Gastroesophageal sphincter (tissue), 4 donors: ENCODE results near the gene LELP1. TPM values are rescaled to one million over a fixed set of nuclear protein-coding genes. Genes with fewer than 3 reads are reported as not detected.

Source experiments
- ATAC-seq: fragments of 150-250 bp; one replicate; pipeline ENCODE4 v1.9.1; 2016; ENCODE audit warnings: mild to moderate bottlenecking, moderate library complexity
- H3K27ac ChIP-seq, 4 donors: fragments of 200-600 bp; sonication (generic) in 3 of 4; 1 replicate in 3 of 4; 2 replicates in 1 of 4; pipeline ENCODE4 v1.5.1; 2016 to 2019
- H3K27me3 ChIP-seq: fragments of 200-600 bp; sonication (generic); one replicate; pipeline ENCODE4 v1.5.1; 2019
- H3K36me3 ChIP-seq, 2 donors: fragments of 200-600 bp; sonication (generic); one replicate each; pipeline ENCODE4 v1.5.1; 2019; ENCODE audit warnings: control low read depth in 1 of 2
- H3K4me1 ChIP-seq, 3 donors: fragments of 200-600 bp; sonication (generic); 1 replicate in 2 of 3; 2 replicates in 1 of 3; pipeline ENCODE4 v1.5.1; 2016 to 2019; ENCODE audit warnings: control low read depth in 2 of 3
- H3K4me3 ChIP-seq, 2 donors: fragments of 200-600 bp; sonication (generic); one replicate each; pipeline ENCODE4 v1.5.1; 2019; ENCODE audit warnings: mild to moderate bottlenecking in 1 of 2, moderate library complexity in 1 of 2
- H3K9me3 ChIP-seq, 3 donors: fragments of 200-600 bp; sonication (generic); one replicate each; pipeline ENCODE4 v1.5.1; 2017 to 2019; ENCODE audit warnings: control low read depth in 2 of 3
- CTCF ChIP-seq, 4 experiments: fragments of 200-600 bp in 2 of 4; fragments of 450-650 bp in 2 of 4; sonication (generic) in 1 of 4; IDR thresholded peaks; one replicate each; pipeline ENCODE4 v1.5.1; 2017 to 2019; ENCODE audit warnings: antibody characterized with exemption in 4 of 4, mild to moderate bottlenecking in 2 of 4, moderate library complexity in 2 of 4
- EP300 ChIP-seq: sonication (generic); formaldehyde crosslinking; IDR thresholded peaks from one replicate; pipeline ENCODE4 v1.6.1; 2017; ENCODE audit warnings: antibody characterized with exemption, mild to moderate bottlenecking
- POLR2A ChIP-seq, 2 donors: fragments of 450-650 bp; IDR thresholded peaks; one replicate each; pipeline ENCODE4 v1.6.1; 2017; ENCODE audit warnings: antibody characterized with exemption in 2 of 2, mild to moderate bottlenecking in 2 of 2, moderate library complexity in 1 of 2
- POLR2AphosphoS5 ChIP-seq: sonication (generic); formaldehyde crosslinking; IDR thresholded peaks from one replicate; pipeline ENCODE4 v1.6.1; 2017; ENCODE audit warnings: antibody characterized with exemption
- WGBS, 2 donors: methylation state at CpG; one replicate each; pipeline ENCODE4 v1.1.5; 2018; ENCODE audit warnings: low coverage in 1 of 2; 5-methylcytosine and 5-hydroxymethylcytosine counted together
- total RNA-seq, 4 donors: library from RNA; depleted of rRNA; stranded (reverse); fragments of >200 nt; gene quantifications; one replicate each; pipeline ENCODE4 v1.1.0, GENCODE V29; 2016

The LELP1 gene
- total RNA-seq, 4 donors from 2014 or later = not detected

- Histone ChIP-seq H3K27ac (no peak overlapping the region), H3K9me3 (no peaks in the 10 kb centered on the region), H3K36me3 (no peaks in the 10 kb centered on the region), H3K4me1 (no peaks in the 10 kb centered on the region), H3K4me3 (no peak overlapping the region), H3K27me3 (peaks cover 22% of the 10 kb centered on the region)
- 81% methylated on average over 4 of the region's 4 CpGs; no CpG with 5 or more reads in 1 of the 2 donors for WGBS, 2 donors
- ATAC-seq = no peak
- TF ChIP-seq EP300 (no peak), POLR2A (IDR thresholded peaks at IDR 0.05) (no peak), CTCF (IDR thresholded peaks at IDR 0.05) (no peak), POLR2AphosphoS5 (no peak)
Measured at GRCh38 chr1:153251988-153252387, 48.8 kb downstream of the LELP1 start.

- Histone ChIP-seq H3K9me3 (no peaks in the 10 kb centered on the region), H3K4me1 (no peaks in the 10 kb centered on the region), H3K27me3 (peaks cover 12% of the 10 kb centered on the region), H3K36me3 (no peaks in the 10 kb centered on the region), H3K27ac (no peak overlapping the region), H3K4me3 (no peak overlapping the region)
- WGBS, 2 donors = 52 to 97% methylated on average over 2 of the region's 2 CpGs
- no peak for ATAC-seq
- TF ChIP-seq POLR2A (IDR thresholded peaks at IDR 0.05) (no peak), POLR2AphosphoS5 (no peak), CTCF (IDR thresholded peaks at IDR 0.05) (no peak), EP300 (no peak)
Measured at GRCh38 chr1:153253076-153253475, 49.8 kb downstream of the LELP1 start.

GRCh38 chr1:153253693-153254092 lies 50.5 kb downstream of the LELP1 start:
- ATAC-seq = no peak
- TF ChIP-seq POLR2AphosphoS5 (no peak), POLR2A (IDR thresholded peaks at IDR 0.05) (no peak), CTCF (IDR thresholded peaks at IDR 0.05) (no peak), EP300 (no peak)
- Histone ChIP-seq H3K27me3 (peaks cover 6% of the 10 kb centered on the region), H3K9me3 (no peaks in the 10 kb centered on the region), H3K36me3 (no peaks in the 10 kb centered on the region), H3K4me1 (no peaks in the 10 kb centered on the region), H3K27ac (no peak overlapping the region), H3K4me3 (no peak overlapping the region)
- 23 to 40% methylated on average over 1 of the region's 1 CpG for WGBS, 2 donors

Other genes with a start within 250 kb of the LELP1 start
- gene SPRR4, start 232.8 kb upstream of the LELP1 start, total RNA-seq = not detected
- gene SPRR1A, start 219.3 kb upstream of the LELP1 start, total RNA-seq = not detected
- 100 to 1,000 TPM in 1 of 4 donors, 10 to 100 TPM in 2, 1 to 10 TPM in 1; 5.9 to 291 (median 21.5) TPM for gene SPRR3, start 201.7 kb upstream of the LELP1 start, total RNA-seq
- 10 to 100 TPM in 2 of 4 donors, not detected in 2; 15.1 to 30.0 TPM for gene SPRR1B, start 172.2 kb upstream of the LELP1 start, total RNA-seq
- 10 to 100 TPM in 2 of 4 donors, 1 to 10 TPM in 1, not detected in 1; 1.2 to 22.4 (median 10.6) TPM for gene SPRR2D, start 162.3 kb upstream of the LELP1 start, total RNA-seq
- 10 to 100 TPM in 2 of 4 donors, under 1 TPM in 1, not detected in 1; 0.67 to 59.3 (median 22.1) TPM for gene SPRR2A, start 145.9 kb upstream of the LELP1 start, total RNA-seq
- not detected for gene SPRR2B, start 131.8 kb upstream of the LELP1 start, total RNA-seq
- 10 to 100 TPM in 2 of 4 donors, 1 to 10 TPM in 1, not detected in 1; 2.1 to 20.8 (median 13.5) TPM for gene SPRR2E, start 108.9 kb upstream of the LELP1 start, total RNA-seq
- gene SPRR2F, start 89.9 kb upstream of the LELP1 start, total RNA-seq = 10 to 100 TPM in 1 of 4 donors, 1 to 10 TPM in 1, not detected in 2; 7.7 to 12.0 TPM
- not detected for gene SPRR2G, start 52.5 kb upstream of the LELP1 start, total RNA-seq
- not detected for gene PRR9, start 14.2 kb downstream of the LELP1 start, total RNA-seq
- not detected for gene LORICRIN, start 56.3 kb downstream of the LELP1 start, total RNA-seq
- under 1 TPM in 1 of 4 donors, not detected in 3; 0.45 TPM for gene PGLYRP3, start 109.5 kb downstream of the LELP1 start, total RNA-seq
- gene PGLYRP4, start 145.4 kb downstream of the LELP1 start, total RNA-seq = not detected
- gene S100A9, start 154.4 kb downstream of the LELP1 start, total RNA-seq = 1,000 to 10,000 TPM in 1 of 4 donors, 100 to 1,000 TPM in 2, 10 to 100 TPM in 1; 65.3 to 2,906 (median 485) TPM
- gene S100A12, start 172.2 kb downstream of the LELP1 start, total RNA-seq = 10 to 100 TPM in 2 of 4 donors, 1 to 10 TPM in 1, not detected in 1; 1.4 to 21.1 (median 12.6) TPM
- 100 to 1,000 TPM in 2 of 4 donors, 10 to 100 TPM in 2; 13.1 to 745 (median 110) TPM for gene S100A8, start 187.6 kb downstream of the LELP1 start, total RNA-seq
- under 1 TPM in 2 of 4 donors, not detected in 2; 0.16 to 0.79 TPM for gene S100A7A, start 213.1 kb downstream of the LELP1 start, total RNA-seq